ENCODE data around the gene PIMREG.

The PIMREG gene

DNA sequence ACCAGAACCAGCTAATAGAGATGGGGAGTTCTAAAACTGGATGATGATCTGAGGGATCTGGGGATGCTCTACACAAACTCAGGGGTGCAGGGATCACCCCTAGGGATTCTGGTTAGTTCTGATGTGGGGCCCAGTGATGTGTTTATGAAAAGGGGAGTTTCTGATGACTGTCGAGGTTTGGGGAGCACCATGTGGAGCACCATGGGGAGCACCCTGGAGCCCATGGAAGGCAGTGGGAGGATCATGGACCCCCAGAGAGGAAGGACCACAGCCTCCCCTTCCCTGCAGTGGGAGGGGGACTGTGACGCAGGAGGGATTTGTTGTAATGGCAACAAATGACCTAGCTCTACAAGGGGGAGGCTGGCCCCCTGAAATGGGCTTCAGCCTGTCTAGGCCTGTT is 18.4 kb downstream of the PIMREG start:
- DNase-seq, result no peak

DNA sequence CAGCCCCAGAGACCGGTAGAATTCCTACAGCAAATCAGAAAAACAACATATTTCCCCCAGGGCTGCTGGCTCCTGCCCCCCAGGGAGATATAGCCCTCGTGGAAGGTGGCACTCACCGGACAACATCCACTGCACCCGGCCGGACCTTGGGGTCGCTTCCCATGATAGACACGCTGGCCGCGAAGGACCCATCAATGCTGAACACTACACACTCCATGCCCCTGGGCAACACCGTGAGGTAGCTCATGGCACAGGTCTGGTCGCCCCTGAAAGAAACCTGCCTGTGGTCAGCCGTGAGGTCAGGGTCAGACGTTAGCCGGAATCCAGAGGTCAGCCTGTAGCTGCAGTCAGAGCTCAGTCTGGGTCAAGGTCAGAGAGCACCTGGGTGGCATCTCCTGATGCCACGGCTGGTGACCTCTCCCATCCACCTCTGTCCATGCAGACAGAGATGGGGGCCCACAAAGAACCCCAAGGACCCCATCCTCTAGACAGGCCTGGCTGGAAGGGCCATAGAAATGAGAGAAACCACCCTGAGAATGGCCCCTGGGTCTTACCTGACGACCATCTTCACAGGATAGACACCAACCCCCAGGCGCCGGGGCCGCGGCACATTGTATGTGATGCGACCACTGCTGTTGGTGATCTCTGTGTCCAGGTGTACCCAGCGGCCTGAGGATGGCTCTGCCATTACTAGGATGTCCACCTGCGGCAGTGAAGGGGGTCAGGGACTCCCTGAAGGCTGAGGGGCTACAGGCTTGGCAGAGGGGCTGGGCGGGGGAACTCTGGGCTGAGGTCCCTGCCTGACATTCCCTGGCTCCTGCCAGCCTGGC is 19.6 kb downstream of the PIMREG start:
- DNase-seq, result no peak

DNA sequence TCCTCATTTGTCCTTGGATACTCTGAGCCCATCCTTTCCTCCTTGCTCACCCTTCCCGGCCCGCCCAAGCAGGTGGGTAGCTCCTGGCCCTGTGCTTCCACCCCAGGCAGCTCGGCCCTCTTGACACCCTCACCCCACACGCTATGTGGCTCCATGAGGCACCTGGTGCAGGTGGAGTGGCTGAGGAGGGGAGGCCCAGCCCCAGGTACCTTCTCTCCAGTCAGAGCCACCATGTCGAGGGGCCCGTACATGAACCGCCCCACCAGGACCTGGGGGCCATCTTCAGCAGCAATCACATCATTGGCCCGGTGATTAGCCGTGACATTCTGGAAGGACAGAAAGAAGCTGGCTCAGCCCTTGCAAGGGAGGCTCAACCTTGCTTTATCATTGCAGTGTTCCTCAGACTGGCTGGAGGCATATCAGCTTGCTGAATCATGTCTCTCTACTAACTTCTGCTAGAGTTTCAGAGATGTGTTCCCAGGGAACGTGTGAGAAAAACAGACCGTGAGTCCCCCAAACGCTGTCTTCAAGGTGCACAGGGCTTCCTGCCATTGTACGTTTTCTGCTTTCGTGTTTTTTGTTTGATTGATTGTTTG is 20.3 kb downstream of the PIMREG start:
- DNase-seq, result no peak

DNA sequence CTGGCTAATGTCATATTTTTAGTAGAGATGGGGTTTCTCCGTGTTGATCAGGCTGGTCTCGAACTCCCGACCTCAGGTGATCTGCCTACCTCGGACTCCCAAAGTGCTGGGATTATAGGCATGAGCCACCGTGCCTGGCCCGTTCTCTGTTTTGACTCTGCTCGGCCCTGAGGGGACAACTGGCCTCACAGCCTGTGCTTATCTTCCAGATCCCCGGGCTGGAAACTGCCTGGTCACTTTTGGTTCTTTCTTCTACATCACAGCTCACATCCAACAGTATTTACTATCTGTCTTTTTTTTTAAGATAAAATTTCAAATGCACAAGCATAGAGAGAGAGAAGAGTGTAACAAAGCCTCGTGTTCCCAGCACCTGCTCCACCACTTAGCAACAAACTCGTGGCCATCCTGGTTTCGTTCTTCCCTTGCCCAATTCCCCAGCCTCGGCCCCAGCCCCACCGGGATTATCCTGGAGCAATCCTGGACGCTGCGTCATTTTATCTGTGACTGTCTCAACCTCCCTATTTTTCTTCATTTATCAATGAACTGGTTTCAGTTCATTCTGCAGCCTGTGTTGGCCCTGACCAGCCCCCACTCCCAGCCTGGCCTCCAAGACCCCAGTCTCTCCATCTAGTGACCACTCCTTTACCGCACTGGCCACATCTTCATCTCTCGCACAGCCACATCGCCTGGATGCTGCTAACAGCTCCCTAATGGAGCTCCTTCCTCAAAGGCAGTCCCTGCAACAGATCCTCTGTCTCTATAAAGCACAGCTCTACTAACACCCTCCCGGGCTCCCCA is 21.1 kb downstream of the PIMREG start:
- no peak for DNase-seq

GRCh38 chr17:6467567-6467966 is 23.3 kb downstream of the PIMREG start:
- DNase-seq, result no peak

DNA sequence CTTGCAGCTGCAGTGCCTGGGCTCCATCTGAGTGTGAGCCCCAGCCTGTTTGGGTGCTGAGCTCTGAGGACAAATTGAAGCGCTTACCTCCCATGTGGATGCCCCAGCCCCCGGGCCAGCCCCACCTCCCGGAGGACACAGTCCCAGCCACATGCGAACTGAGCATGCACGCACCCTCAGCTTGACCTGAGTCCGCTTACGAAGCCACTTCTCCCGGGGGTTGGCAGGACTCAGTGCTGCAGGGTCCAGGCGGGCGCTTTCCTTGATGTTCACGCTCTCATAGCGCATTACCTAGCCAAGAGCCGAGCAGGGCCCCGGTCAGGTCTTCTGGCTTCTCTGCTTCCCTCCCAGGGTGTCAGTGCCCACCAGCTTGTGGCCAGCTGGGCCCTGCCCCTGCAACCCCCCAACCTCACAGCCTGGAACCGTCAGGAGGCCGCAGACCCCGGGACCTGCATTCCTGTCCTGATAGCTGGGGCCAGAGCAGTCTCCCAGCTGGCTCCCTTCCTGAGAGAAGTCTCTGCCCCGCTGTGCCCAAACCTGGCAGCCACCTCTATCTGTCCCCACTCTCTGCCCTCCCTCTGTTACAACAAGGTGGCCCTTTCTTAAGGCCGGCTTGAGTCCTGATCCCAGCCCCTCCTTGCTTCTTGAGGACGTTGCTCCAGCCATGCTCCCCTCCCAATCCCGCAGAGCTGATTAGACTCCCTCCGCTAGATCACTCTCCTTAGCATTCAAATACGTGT is 24.0 kb downstream of the PIMREG start:
- DNase-seq, result no peak

- no peak for DNase-seq
Measured at GRCh38 chr17:6470146-6470718, 26.0 kb downstream of the PIMREG start.

DNA sequence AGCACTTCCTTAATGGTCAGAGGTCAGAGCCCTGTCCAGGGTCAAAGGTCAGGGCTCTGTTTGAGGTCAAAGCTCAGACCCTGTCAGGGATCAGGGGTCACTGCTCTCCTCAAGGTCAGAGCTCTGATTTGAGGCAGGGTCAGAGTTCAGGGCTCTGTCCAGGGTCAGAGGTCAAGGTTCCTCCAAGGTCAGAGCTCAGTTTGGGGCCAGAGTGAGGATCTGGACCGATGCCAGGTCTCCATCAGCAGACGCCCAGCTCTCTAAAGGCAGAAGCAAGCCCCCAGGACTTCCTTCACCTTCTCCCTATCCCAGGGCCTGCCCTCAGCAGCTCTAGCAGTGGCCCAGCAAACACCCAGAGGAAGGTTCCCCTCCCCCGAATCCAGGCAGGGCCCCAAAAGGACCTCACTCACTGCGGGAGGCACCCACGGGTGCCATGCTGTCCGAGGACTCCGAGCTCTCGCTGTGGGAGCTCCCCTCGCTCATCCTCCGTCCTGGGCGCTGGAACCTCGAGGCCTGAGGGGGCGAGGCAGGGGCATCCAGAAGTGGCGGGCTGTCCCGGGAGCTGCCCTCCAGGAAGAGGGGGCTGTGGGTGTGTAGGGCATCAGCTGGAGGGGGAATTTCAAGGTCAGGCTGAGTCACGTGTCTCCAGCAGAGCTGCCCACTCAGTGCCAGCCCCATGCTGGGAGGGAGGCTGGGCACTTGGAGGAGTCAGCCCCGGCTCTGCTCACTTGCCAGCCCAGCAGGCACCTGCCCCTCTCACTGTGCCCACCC is 26.7 kb downstream of the PIMREG start:
- no peak for DNase-seq

- no peak for DNase-seq
Measured at GRCh38 chr17:6471531-6472465, 27.5 kb downstream of the PIMREG start.

GRCh38 chr17:6472517-6472916 is 28.3 kb downstream of the PIMREG start:
- DNase-seq, result no peak

- DNase-seq, result no peak
Measured at GRCh38 chr17:6473128-6473767, 29.0 kb downstream of the PIMREG start.

DNA sequence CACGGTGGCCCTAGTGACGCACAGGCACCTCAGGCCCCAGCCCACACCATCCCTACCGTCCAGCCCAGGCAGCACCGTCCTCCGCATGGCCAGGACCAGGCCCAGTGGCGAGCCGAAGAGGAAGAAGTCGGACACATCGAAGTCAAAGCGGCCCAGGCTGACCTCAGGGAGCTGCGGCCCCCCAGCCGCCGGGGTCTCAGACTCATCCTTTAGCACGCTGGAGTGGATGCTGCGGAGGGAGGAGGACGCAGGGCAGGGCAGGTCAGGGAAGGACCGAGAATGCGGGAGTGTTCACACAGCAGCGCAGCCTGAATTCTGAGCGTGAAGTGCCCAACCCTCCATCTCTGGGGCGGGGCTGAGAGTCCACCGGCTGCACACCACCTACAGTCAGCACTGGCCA is 30.1 kb downstream of the PIMREG start:
- DNase-seq, result no peak

GRCh38 chr17:6474906-6475305 is 30.7 kb downstream of the PIMREG start:
- DNase-seq, result no peak

GRCh38 chr17:6475411-6475810 is 31.2 kb downstream of the PIMREG start:
- no peak for DNase-seq

GRCh38 chr17:6476076-6476809 is 32.0 kb downstream of the PIMREG start:
- no peak for DNase-seq

DNA sequence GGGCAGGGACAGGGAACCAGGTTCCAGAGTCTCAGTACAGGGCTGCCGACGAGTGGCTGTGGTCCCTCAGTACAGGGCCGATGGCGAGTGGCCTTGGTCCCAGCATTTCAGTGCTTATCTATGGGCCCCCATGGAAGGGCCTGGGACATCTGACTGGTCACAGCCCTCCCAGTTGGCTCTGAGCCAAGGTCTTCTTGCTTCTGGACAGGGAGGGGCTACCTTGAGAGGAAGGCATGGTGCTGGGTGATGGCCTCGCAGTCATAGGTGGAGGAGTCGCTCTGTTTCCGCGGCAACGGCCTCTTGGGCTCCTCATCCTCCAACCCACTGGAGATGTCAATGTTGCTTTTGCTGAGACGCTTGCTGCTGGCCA is 32.5 kb downstream of the PIMREG start:
- DNase-seq, result no peak

GRCh38 chr17:6477831-6478383 is 33.7 kb downstream of the PIMREG start:
- DNase-seq, result no peak

DNA sequence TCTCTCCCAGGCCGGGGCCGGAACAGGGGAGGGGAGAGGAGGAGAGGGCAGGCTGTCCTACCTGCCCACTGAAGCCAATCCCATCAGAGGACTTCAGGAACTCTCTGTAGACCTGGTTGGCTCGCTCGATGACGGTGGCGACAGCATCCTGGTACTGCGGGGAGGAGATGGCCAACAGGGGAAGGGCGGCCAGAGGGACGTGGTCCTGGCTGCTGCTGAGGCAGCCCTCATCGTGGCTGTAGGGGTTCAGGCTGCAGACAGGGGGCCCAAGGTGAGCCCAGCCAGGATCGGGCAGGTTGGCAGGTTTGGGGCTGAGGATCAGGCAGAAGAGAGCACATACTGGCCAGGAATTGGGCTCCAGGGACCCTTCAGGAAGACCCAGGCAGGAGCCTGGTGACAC is 34.2 kb downstream of the PIMREG start:
- no peak for DNase-seq

DNA sequence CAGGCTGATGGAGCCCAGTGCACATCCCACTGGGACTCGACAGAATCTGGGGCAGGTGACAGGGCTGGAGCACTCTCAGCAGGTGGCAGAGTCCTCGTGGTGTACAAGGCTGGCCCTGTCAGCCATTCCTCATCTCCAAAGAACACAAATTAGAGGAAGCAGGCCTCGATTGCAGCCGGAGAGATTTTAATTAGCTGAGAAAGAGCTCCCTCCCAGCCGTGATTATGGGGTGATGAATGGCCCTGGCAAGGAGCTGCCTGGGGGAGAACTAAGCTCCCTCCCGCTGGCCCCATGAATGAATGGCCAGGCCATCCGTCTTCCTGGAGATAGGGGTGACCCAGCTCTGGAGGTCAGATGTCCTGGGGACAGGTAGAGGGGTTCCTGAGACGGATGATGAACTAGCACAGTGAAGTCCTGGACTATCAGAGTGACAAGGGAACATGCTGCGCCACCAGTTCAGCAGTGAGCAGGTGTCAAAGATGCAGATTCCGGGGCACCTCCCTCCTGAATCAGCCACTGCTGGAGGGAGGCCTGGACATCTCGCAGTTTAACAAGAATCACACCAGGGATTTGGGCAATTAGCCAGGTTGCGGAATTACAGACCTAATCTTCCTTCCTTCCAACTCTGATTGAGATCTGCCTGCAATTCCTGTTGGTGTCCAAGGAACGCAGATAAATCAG is 35.5 kb downstream of the PIMREG start:
- no peak for DNase-seq
